Measurements from ENCODE around the gene BICC1.

GRCh38 chr10:58727633-58728032 lies 215.0 kb downstream of the BICC1 start:
- TF ChIP-seq CTCF (conservative IDR thresholded peaks at IDR 0.05; ENCODE audit: low read length) (no peak), EZH2phosphoT487 (IDR thresholded peaks at IDR 0.05; ENCODE audit: borderline replicate concordance) (no peak)
